GM23248 (cell line): Measurements from ENCODE around the gene KIF16B. TPM values are rescaled to one million over a fixed set of nuclear protein-coding genes. Genes with fewer than 3 reads are reported as not detected.

Experiments
- DNase-seq: peaks from one replicate; pipeline ENCODE4 v3.0.0-alpha.2; 2015
- H2AFZ ChIP-seq: fragments of 200-600 bp; sonication (generic); 2 replicates; pipeline ENCODE4 v1.6.1; 2016; ENCODE audit warnings: antibody characterized with exemption
- H3F3A ChIP-seq: fragments of 200-600 bp; sonication (generic); 2 replicates; pipeline ENCODE4 v1.6.1; 2016; ENCODE audit warnings: mild to moderate bottlenecking, antibody characterized with exemption, mixed run types; ENCODE audit not compliant: insufficient read depth
- H3K27ac ChIP-seq: fragments of 200-600 bp; sonication (generic); 2 replicates; pipeline ENCODE4 v1.5.1; 2016; ENCODE audit warnings: mild to moderate bottlenecking
- H3K27me3 ChIP-seq: fragments of 200-600 bp; sonication (generic); replicated peaks from 2 replicates; pipeline ENCODE4 v1.6.1; 2016; ENCODE audit warnings: mild to moderate bottlenecking; ENCODE audit not compliant: insufficient read depth
- H3K36me3 ChIP-seq: fragments of 200-600 bp; sonication (generic); 2 replicates; pipeline ENCODE4 v1.6.1; 2016; ENCODE audit warnings: low read depth, mild to moderate bottlenecking
- H3K4me1 ChIP-seq: fragments of 200-600 bp; sonication (generic); 2 replicates; pipeline ENCODE4 v1.6.1; 2016; ENCODE audit warnings: mild to moderate bottlenecking; ENCODE audit not compliant: insufficient read depth
- H3K4me2 ChIP-seq: fragments of 200-600 bp; sonication (generic); one replicate; pipeline ENCODE4 v1.6.1; 2016; ENCODE audit warnings: mild to moderate bottlenecking; ENCODE audit not compliant: unreplicated experiment
- H3K4me3 ChIP-seq: fragments of 200-600 bp; sonication (generic); 2 replicates; pipeline ENCODE4 v1.5.1; 2016; ENCODE audit warnings: mild to moderate bottlenecking
- H3K79me2 ChIP-seq: fragments of 200-600 bp; sonication (generic); 2 replicates; pipeline ENCODE4 v1.6.1; 2016; ENCODE audit warnings: mild to moderate bottlenecking; ENCODE audit not compliant: insufficient read depth
- H3K9ac ChIP-seq: fragments of 200-600 bp; sonication (generic); 2 replicates; pipeline ENCODE4 v1.6.1; 2016; ENCODE audit warnings: mild to moderate bottlenecking
- H3K9me2 ChIP-seq: fragments of 200-600 bp; sonication (generic); 2 replicates; pipeline ENCODE4 v1.6.1; 2016; ENCODE audit warnings: mixed run types, mild to moderate bottlenecking, moderate library complexity; ENCODE audit not compliant: insufficient read depth
- H3K9me3 ChIP-seq: fragments of 200-600 bp; sonication (generic); one replicate; pipeline ENCODE4 v1.6.1; 2017; ENCODE audit warnings: low read depth
- H4K20me1 ChIP-seq: fragments of 200-600 bp; sonication (generic); 2 replicates; pipeline ENCODE4 v1.6.0; 2016; ENCODE audit not compliant: insufficient read depth
- EZH2 ChIP-seq: fragments of 200-600 bp; sonication (generic); IDR thresholded peaks from 2 replicates; pipeline ENCODE4 v1.6.1; 2018; ENCODE audit warnings: antibody characterized with exemption, mild to moderate bottlenecking; ENCODE audit not compliant: insufficient read depth, poor library complexity, severe bottlenecking
- EZH2phosphoT487 ChIP-seq: fragments of 200-600 bp; sonication (generic); IDR thresholded peaks from 2 replicates; pipeline ENCODE4 v1.6.1; 2018; ENCODE audit warnings: antibody characterized with exemption, moderate library complexity, mild to moderate bottlenecking, low read depth; ENCODE audit not compliant: insufficient read depth
- WGBS, 2 experiments: methylation state at CpG; one replicate each; pipeline ENCODE4 v1.1.6; 2015 to 2017; ENCODE audit warnings: low lambda C conversion rate in 2 of 2, low coverage in 1 of 2; ENCODE audit errors: missing lambda C conversion rate in 2 of 2; 5-methylcytosine and 5-hydroxymethylcytosine counted together
- in situ Hi-C: fragments of 300-500 bp; cut with MboI; formaldehyde crosslinking; loops from 2 replicates; pipeline ENCODE4 v1.15.0; 2020
- polyA plus RNA-seq: library from polyadenylated mRNA; unstranded; fragments of >200 nt; fragmentation: Nextera tagmentation; extraction: Ambion mirVana; gene quantifications from 2 replicates; pipeline ENCODE4 v1.2.1, GENCODE V29; 2016
- total RNA-seq: library from RNA; depleted of rRNA; stranded (reverse); fragments of >200 nt; shearing (Covaris generic); gene quantifications from 2 replicates; pipeline ENCODE4 v1.2.3, GENCODE V29; 2014

The KIF16B gene
- total and polyA plus RNA-seq, 2 experiments from 2014 or later: 1.7 to 2.6 TPM

DNA sequence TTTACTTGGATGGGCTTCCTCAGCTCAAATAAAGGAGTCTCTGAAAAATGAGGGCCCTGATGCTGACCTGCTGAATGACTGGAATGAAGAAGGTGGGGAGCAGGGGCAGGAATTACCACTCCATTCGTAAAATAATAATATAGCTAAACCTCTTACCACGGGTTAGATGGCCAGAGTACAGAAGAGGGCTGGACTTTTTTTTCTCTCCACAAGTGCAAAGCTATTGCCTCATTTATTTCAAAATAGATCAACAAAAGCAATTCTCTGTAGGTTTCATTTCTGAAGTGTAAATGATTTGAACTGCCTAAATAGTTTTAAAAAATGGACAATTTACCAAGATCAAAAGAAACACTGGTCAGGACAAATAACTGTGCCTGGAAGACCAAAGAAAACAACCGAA is 256.7 kb downstream of the KIF16B start:
- Histone ChIP-seq H3K27me3 (no peaks in the 10 kb centered on the region), H3K9me2 (no peaks in the 10 kb centered on the region), H3K79me2 (no peaks in the 10 kb centered on the region), H3K27ac (no peak overlapping the region), H3K4me1 (no peaks in the 10 kb centered on the region), H3K4me3 (no peak overlapping the region), H3K9ac (no peak overlapping the region), H4K20me1 (no peaks in the 10 kb centered on the region), H3K4me2 (no peak overlapping the region), H3K36me3 (no peaks in the 10 kb centered on the region), H2AFZ (no peak overlapping the region), H3F3A (no peaks in the 10 kb centered on the region), H3K9me3 (no peaks in the 10 kb centered on the region)
- DNase-seq: no peak
- in situ Hi-C loops: no loop called here
- 66 to 70% methylated on average over 3 of the region's 3 CpGs for WGBS, 2 experiments
- TF ChIP-seq EZH2phosphoT487: no peak
- TF ChIP-seq EZH2: no peak

DNA sequence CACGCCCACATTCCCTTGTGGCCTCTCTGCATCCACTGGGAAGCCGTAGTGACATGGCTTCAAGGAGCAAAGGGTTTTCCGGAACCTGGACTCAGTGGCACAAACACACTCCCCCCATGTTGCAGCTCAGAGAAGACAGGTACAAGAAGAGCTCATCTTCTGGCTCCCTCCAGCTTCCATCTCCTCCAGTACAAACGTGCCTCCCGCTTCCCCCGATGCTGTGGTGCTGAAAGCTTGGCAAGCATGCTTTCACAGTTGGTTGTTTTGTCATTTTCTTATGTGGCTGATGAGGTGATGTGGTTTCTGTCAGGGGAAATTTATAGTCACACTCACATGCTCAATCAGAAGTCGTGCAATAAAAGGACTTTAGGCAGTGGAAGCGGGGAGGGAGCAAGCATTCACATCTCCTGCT is 258.5 kb downstream of the KIF16B start:
- H3K79me2 ChIP-seq: no peaks in the 10 kb centered on the region
- H3K9me3 ChIP-seq: no peaks in the 10 kb centered on the region
- H4K20me1 ChIP-seq: no peaks in the 10 kb centered on the region
- TF ChIP-seq EZH2phosphoT487 (no peak), EZH2 (no peak)
- no peak overlapping the region for H3K9ac ChIP-seq
- H3K4me2 ChIP-seq: no peak overlapping the region
- DNase-seq: no peak
- H3K4me3 ChIP-seq: no peak overlapping the region
- in situ Hi-C loops: no loop called here
- H3K27ac ChIP-seq: no peak overlapping the region
- H3K27me3 ChIP-seq: no peaks in the 10 kb centered on the region
- no peaks in the 10 kb centered on the region for H3K9me2 ChIP-seq
- no peaks in the 10 kb centered on the region for H3K36me3 ChIP-seq
- 69 to 70% methylated on average over 8 of the region's 8 CpGs for WGBS, 2 experiments
- no peak overlapping the region for H2AFZ ChIP-seq
- H3K4me1 ChIP-seq: no peaks in the 10 kb centered on the region
- no peaks in the 10 kb centered on the region for H3F3A ChIP-seq

- Histone ChIP-seq H3K27ac (no peak overlapping the region), H3K9me2 (no peaks in the 10 kb centered on the region), H3K9ac (no peak overlapping the region), H3K27me3 (no peaks in the 10 kb centered on the region), H2AFZ (no peak overlapping the region), H3F3A (no peaks in the 10 kb centered on the region), H3K4me1 (no peaks in the 10 kb centered on the region), H3K4me3 (no peak overlapping the region), H3K9me3 (no peaks in the 10 kb centered on the region), H3K4me2 (no peak overlapping the region), H3K79me2 (no peaks in the 10 kb centered on the region), H3K36me3 (no peaks in the 10 kb centered on the region), H4K20me1 (no peaks in the 10 kb centered on the region)
- in situ Hi-C loops: no loop called here
- 72 to 84% methylated on average over 3 of the region's 3 CpGs for WGBS, 2 experiments
- DNase-seq: no peak
- TF ChIP-seq EZH2 (no peak), EZH2phosphoT487 (no peak)
These were observed 258.9 kb downstream of the KIF16B start for GRCh38 chr20:16314320-16314719.

- 78 to 88% methylated on average over 4 of the region's 4 CpGs for WGBS, 2 experiments
- no peaks in the 10 kb centered on the region for H3K27me3 ChIP-seq
- in situ Hi-C loops: no loop called here
These were observed 259.3 kb downstream of the KIF16B start for GRCh38 chr20:16313917-16314316.

GRCh38 chr20:16312998-16313397 is 260.2 kb downstream of the KIF16B start:
- TF ChIP-seq EZH2 (no peak), EZH2phosphoT487 (no peak)
- no peak overlapping the region for H2AFZ ChIP-seq
- no peaks in the 10 kb centered on the region for H3K9me2 ChIP-seq
- no peaks in the 10 kb centered on the region for H3K36me3 ChIP-seq
- no peak for DNase-seq
- H3K4me3 ChIP-seq: no peak overlapping the region
- no peaks in the 10 kb centered on the region for H3K79me2 ChIP-seq
- H3K4me1 ChIP-seq: no peaks in the 10 kb centered on the region
- no peaks in the 10 kb centered on the region for H3K27me3 ChIP-seq
- no peak overlapping the region for H3K9ac ChIP-seq
- H3K4me2 ChIP-seq: no peak overlapping the region
- H3K9me3 ChIP-seq: no peaks in the 10 kb centered on the region
- in situ Hi-C loops: no loop called here
- no peak overlapping the region for H3K27ac ChIP-seq
- H3F3A ChIP-seq: no peaks in the 10 kb centered on the region
- H4K20me1 ChIP-seq: no peaks in the 10 kb centered on the region

More at GRCh38 chr20:16313917-16314316, 259.3 kb downstream of the KIF16B start:
- Histone ChIP-seq H3K36me3 (no peaks in the 10 kb centered on the region), H3K4me1 (no peaks in the 10 kb centered on the region), H3K9me2 (no peaks in the 10 kb centered on the region), H4K20me1 (no peaks in the 10 kb centered on the region), H3F3A (no peaks in the 10 kb centered on the region), H3K4me2 (no peak overlapping the region), H3K9me3 (no peaks in the 10 kb centered on the region), H2AFZ (no peak overlapping the region), H3K9ac (no peak overlapping the region), H3K79me2 (no peaks in the 10 kb centered on the region), H3K27ac (no peak overlapping the region), H3K4me3 (no peak overlapping the region)
- DNase-seq: no peak
- TF ChIP-seq EZH2 (no peak), EZH2phosphoT487 (no peak)
